Measurements from ENCODE around the gene EXOC1.

- TF ChIP-seq POLR2A (IDR thresholded peaks at IDR 0.05) (no peak), CTCF (IDR thresholded peaks at IDR 0.05) (no peak)
Observed at GRCh38 chr4:55887594-55887993, 34.1 kb downstream of the EXOC1 start.

Measured in adrenal gland (tissue), 5 donors.